Lung microvascular endothelial cell (primary cell): ENCODE data around the gene HPSE2. TPM values are rescaled to one million over a fixed set of nuclear protein-coding genes. Genes with fewer than 3 reads are reported as not detected.

ENCODE experiments used
- DNase-seq, 2 donors: peaks; one replicate each; pipeline versions ENCODE4 v3.0.0 to v3.0.0-alpha.2; 2010; ENCODE audit warnings: low read depth in 2 of 2
- total RNA-seq: library from RNA; depleted of rRNA; stranded (reverse); fragments of >200 nt; gene quantifications from 2 replicates; pipeline ENCODE4 v1.2.1, GENCODE V29; 2014

Gene HPSE2
- total RNA-seq, 1 donor from 2014 or later: not detected

- DNase-seq: no peak
Observed at GRCh38 chr10:98623176-98623575, 612.5 kb downstream of the HPSE2 start.

GRCh38 chr10:98621630-98622029 lies 614.0 kb downstream of the HPSE2 start:
- no peak for DNase-seq

- no peak for DNase-seq
Observed at GRCh38 chr10:98620503-98620902, 615.1 kb downstream of the HPSE2 start.

GRCh38 chr10:98619446-98619845 lies 616.2 kb downstream of the HPSE2 start:
- DNase-seq: no peak

- DNase-seq: no peak
Observed at GRCh38 chr10:98617906-98618520, 617.6 kb downstream of the HPSE2 start.

GRCh38 chr10:98613446-98613845 lies 622.2 kb downstream of the HPSE2 start:
- DNase-seq: no peak

- no peak for DNase-seq
Observed at GRCh38 chr10:98611436-98611835, 624.2 kb downstream of the HPSE2 start.

GRCh38 chr10:98610836-98611235 lies 624.8 kb downstream of the HPSE2 start:
- no peak for DNase-seq

GRCh38 chr10:98610301-98610700 lies 625.4 kb downstream of the HPSE2 start:
- no peak for DNase-seq

- DNase-seq: no peak
Observed at GRCh38 chr10:98609265-98609664, 626.4 kb downstream of the HPSE2 start.

- DNase-seq: no peak
Observed at GRCh38 chr10:98608411-98608810, 627.2 kb downstream of the HPSE2 start.

- no peak for DNase-seq
Observed at GRCh38 chr10:98602224-98602623, 633.4 kb downstream of the HPSE2 start.

GRCh38 chr10:98599032-98599610 lies 636.5 kb downstream of the HPSE2 start:
- no peak for DNase-seq

- no peak for DNase-seq
Observed at GRCh38 chr10:98596404-98596803, 639.2 kb downstream of the HPSE2 start.

GRCh38 chr10:98589691-98590090 lies 646.0 kb downstream of the HPSE2 start:
- no peak for DNase-seq

GRCh38 chr10:98589007-98589406 lies 646.6 kb downstream of the HPSE2 start:
- peak in 1 of 2 donors; percentile 85 for DNase-seq

GRCh38 chr10:98587156-98587837 lies 648.4 kb downstream of the HPSE2 start:
- DNase-seq: peak in 1 of 2 donors; percentile 13

GRCh38 chr10:98586096-98586495 lies 649.6 kb downstream of the HPSE2 start:
- no peak for DNase-seq

- no peak for DNase-seq
Observed at GRCh38 chr10:98582363-98582762, 653.3 kb downstream of the HPSE2 start.

- peak in 1 of 2 donors; percentile 45 for DNase-seq
Observed at GRCh38 chr10:98577578-98577977, 658.1 kb downstream of the HPSE2 start.

GRCh38 chr10:98577168-98577567 lies 658.5 kb downstream of the HPSE2 start:
- no peak for DNase-seq

GRCh38 chr10:98576096-98576495 lies 659.6 kb downstream of the HPSE2 start:
- DNase-seq: no peak

GRCh38 chr10:98572594-98572993 lies 663.1 kb downstream of the HPSE2 start:
- no peak for DNase-seq
